Measurements from ENCODE around the gene ZNF705A.
"Not testable (repeated sequence)": the region's sequence is repeated elsewhere in the genome, so short reads cannot be mapped to it uniquely, and the experiment has no call there.

Gene ZNF705A

DNA sequence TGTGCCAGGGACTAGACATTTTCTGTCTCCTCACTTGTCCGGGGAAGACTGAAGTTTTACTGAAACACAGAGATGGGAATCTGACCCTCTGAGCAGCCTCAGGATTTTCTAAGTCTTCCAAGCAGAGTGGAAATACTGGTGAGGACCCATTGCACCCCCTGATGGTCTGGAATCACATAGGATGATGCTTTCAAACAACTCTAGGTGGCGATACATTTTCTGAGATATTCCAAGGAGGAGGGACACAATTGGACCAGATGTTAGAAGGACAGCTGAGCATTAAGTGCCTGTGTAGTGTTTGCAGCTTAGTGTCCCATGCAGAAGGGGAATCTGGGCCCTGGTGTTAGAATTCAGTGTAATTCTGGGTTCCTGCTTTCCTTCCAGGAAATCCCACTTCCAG lies 31.3 kb downstream of the ZNF705A start:
- not testable (repeated sequence) for H3K4me2 ChIP-seq

DNA sequence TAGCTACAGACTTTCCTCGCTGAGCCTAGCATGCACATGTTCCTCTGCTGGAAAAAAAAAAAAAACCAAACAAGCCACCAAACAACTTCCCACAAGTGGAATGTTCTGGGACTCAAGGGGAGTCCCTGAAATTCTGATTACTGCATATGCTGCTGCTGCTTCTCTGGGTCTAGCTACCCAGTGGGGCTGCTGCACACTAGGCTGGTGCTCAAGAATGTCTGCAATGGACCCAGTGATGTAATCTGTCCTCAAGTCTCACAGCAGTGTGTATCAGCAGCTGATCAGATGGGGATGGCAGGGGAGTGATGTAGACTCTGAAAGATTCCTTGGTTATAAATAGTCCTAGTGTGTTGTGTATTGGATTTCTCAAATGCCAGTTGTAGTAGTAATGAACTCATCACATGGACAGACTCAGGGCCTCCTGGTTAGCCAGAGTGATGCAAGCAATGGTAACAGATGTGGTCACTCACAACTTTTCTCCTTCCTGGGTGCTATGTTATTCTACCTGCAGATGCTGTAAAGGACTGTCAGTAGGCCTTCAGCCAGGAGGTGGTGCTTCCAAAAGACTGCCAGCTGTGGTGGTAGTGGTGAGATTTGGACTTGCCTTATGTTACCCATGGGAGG lies 41.0 kb downstream of the ZNF705A start:
- H3K27ac ChIP-seq; H3K27me3 ChIP-seq; H3K4me2 ChIP-seq; H4K20me1 ChIP-seq; H3K9ac ChIP-seq; H3K4me3 ChIP-seq; H3K36me3 ChIP-seq; H3K9me3 ChIP-seq (replicated peaks in 1 of 11); H3K4me1 ChIP-seq: not testable (repeated sequence)

More for the DNA sequence above, 31.3 kb downstream of the ZNF705A start:
- H3K4me1 ChIP-seq; H3K4me3 ChIP-seq; H4K20me1 ChIP-seq; H3K27ac ChIP-seq; H3K36me3 ChIP-seq; H3K9ac ChIP-seq; H3K9me3 ChIP-seq (replicated peaks in 1 of 11); H3K27me3 ChIP-seq: not testable (repeated sequence)

DNA sequence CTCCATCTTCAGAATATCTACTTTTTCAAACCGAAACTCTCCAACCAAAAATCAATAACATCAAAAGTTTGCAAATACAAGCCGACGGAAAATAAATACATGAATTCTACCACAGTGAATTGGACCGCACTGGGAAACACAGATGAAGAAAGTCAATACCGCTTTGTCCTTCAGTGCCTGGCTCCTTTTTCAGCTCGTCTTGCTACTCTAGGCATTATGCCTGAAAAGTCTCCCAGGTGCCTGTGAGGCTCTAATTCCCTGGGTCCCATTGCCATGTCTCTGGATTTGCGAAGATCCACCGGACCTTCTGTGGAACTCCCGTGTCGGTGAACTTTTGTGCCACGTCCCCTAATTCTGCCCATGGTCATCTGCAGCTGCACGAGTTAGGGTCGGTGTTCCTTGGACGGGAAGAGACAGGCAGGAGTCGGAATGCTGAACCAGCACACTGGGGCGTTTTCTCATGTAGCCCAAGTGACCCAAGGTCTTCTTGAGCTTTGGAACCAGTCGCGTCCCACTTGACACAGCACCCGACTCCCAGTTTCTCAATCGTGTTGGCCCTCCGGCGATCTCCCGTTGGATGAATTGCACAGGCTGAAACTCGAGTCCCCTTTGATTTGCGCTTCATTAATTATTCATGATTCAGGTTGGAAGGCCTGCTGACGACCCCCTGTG lies 62.0 kb downstream of the ZNF705A start:
- not testable (repeated sequence) for H3K9me3 ChIP-seq (replicated peaks in 1 of 11); H3K27me3 ChIP-seq; H3K4me1 ChIP-seq; H3K9ac ChIP-seq; H4K20me1 ChIP-seq; H3K4me2 ChIP-seq; H3K4me3 ChIP-seq; H3K27ac ChIP-seq; H3K36me3 ChIP-seq

DNA sequence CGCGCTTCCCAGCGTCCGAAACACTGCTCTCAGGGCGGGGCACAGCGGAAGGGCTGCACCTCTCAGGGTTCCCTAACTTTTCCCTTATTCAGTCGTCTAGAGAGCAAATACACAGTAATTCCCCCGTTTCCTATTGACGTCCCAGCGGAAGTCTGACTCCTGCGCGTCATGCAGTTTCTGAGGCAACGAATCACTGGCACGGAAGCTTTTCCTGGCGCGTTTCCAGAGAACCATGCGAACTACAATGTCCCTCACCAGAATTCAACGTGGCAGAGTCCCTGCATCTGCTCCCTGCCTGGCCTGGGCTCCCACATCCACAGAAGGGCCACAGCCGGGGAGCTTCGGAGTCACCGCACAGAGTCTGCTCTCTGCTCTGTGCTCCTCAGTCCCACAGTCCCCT lies 64.6 kb downstream of the ZNF705A start:
- H3K9ac ChIP-seq; H4K20me1 ChIP-seq; H3K4me3 ChIP-seq; H3K4me2 ChIP-seq; H3K27ac ChIP-seq; H3K4me1 ChIP-seq; H3K36me3 ChIP-seq; H3K9me3 ChIP-seq (replicated peaks in 1 of 11); H3K27me3 ChIP-seq: not testable (repeated sequence)

DNA sequence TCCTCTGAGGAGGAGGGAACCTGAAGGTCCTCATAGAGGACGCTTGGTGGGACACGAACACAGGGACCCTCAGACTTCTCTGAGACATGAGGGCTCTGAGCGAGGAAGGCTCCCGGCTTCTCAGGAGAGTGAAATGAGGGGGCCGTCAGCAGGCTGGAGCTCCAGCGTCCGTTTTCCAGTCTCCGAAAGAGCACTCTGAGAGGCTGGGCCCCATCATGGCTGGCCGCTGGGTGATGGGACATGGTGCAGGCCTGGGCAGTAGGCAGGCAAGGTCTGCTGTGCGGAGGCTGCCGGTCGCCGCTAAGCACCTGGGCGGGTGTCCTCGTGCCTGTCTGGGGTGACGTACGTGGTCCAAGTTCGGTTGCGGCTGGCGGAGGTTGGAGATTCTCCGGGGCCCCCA lies 65.0 kb downstream of the ZNF705A start:
- not testable (repeated sequence) for H3K27me3 ChIP-seq; H3K4me3 ChIP-seq; H4K20me1 ChIP-seq; H3K27ac ChIP-seq; H3K36me3 ChIP-seq; H3K9me3 ChIP-seq (replicated peaks in 1 of 11); H3K9ac ChIP-seq; H3K4me1 ChIP-seq; H3K4me2 ChIP-seq

DNA sequence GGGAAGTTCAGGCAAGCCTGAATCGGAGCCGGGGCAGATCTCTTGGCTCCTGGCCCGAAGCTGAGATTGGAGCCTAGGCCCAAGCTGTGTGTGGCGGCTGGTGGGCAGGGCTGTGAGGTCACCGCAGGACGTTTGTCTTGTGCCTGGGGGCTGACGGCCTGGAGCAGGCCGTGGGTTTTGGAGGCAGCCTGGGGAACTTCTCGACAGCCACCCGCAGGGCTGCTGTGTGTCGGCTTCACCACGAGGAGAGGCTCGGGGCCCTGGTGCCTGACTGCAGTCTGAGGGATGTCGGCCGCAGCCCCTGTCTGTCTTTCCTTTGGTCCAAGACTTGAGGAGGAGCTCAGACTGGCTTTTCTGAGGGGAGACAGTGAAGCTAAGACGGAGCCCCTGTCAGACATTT lies 65.5 kb downstream of the ZNF705A start:
- not testable (repeated sequence) for H4K20me1 ChIP-seq; H3K4me2 ChIP-seq; H3K27me3 ChIP-seq; H3K27ac ChIP-seq; H3K9me3 ChIP-seq (replicated peaks in 1 of 11); H3K9ac ChIP-seq; H3K36me3 ChIP-seq; H3K4me3 ChIP-seq
- peaks cover 6 to 11% (median 10%) of the 10 kb centered on the region in 10 experiments; a peak in 19 of 20 replicates for H3K4me1 ChIP-seq

DNA sequence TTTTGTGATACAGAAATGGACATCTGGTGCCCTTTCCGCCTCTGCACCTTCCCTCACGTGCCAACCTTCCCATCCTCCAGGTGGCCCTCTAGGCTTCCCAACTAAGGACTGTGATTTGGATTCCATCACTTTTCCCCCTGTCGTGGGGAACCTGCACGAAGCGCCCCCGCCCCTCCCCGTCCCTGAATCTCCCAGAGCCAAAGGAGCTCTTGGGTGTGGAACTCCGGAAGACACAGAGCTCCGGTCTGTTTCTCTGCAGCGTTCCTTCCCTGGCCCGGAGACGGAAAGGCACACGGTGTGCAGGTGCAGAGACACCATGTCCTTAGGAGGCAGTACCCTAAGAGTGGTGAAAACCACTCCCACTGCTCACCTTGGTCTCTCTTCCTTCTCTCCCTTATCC lies 66.8 kb downstream of the ZNF705A start:
- not testable (repeated sequence) for H3K27ac ChIP-seq; H3K36me3 ChIP-seq; H3K4me2 ChIP-seq; H4K20me1 ChIP-seq; H3K9me3 ChIP-seq (replicated peaks in 1 of 11); H3K27me3 ChIP-seq; H3K9ac ChIP-seq; H3K4me3 ChIP-seq
- H3K4me1 ChIP-seq: peaks cover 12 to 20% (median 17%) of the 10 kb centered on the region in 10 experiments; a peak in 19 of 20 replicates

DNA sequence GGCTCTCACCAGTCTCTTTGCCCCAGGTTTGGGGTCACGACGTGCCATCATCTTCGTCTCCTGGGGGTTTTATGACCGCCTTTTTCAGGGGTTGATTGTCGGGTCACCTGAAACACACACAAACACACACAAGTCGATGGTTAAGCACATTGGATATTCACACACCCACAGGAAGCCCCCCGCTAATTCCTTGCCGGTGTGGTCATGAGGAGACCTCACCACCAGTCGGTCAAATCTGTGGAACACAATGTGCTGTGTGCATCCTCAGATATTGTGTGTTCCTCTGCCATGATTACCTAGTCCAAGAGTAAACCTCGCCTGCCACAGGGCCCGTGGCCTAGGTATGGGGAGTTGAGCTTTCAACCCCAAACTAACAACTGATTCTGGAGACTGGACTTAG lies 68.0 kb downstream of the ZNF705A start:
- not testable (repeated sequence) for H4K20me1 ChIP-seq; H3K9ac ChIP-seq; H3K4me3 ChIP-seq; H3K4me2 ChIP-seq; H3K9me3 ChIP-seq (replicated peaks in 1 of 11); H3K27ac ChIP-seq; H3K27me3 ChIP-seq; H3K36me3 ChIP-seq
- H3K4me1 ChIP-seq: peaks cover 12 to 25% (median 17%) of the 10 kb centered on the region in 10 experiments; a peak in 19 of 20 replicates

DNA sequence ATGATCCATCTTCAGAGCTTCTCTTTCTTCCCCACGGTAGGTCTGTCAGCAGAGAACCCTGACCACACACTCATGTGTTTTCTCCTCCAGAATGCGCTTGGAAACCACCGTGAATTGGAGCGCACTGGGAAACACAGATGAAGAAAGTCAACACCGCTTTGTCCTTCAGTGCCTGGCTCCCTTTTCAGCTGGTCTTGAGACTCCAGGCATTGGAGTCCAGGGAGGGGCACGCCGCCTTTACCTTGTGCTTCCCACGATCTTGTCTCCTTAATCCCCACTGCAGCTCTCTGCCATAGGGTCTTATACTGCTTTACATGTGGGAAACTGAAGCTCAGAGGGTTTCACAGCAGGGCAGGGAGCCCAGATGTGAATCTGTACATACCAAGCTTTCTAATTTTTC lies 69.5 kb downstream of the ZNF705A start:
- no peaks in the 10 kb centered on the region for H3K27me3 ChIP-seq
- 0 out of 22 replicates have a peak overlapping the region, but pooled peaks of 1 of the 11 experiments have one; percentile 68 for H3K9ac ChIP-seq
- TF ChIP-seq Cebpa-rat (IDR thresholded peaks at IDR 0.05): no peak
- no peaks in the 10 kb centered on the region for H3K36me3 ChIP-seq
- peak overlapping the region in 10 of 11 experiments; percentile 80 to 90 (median 86); a peak in 13 of 22 replicates for H3K4me2 ChIP-seq
- peak overlapping the region in 2 of 11 experiments; percentile 44 to 70; a peak in 1 of 22 replicates for H3K27ac ChIP-seq
- no peaks in the 10 kb centered on the region for H3K9me3 ChIP-seq (replicated peaks in 1 of 11)
- peaks cover 13 to 27% (median 19%) of the 10 kb centered on the region in 10 experiments; a peak in 19 of 20 replicates for H3K4me1 ChIP-seq
- H3K4me3 ChIP-seq: no peak overlapping the region
- peaks cover 0 to 5% (median 0%) of the 10 kb centered on the region in 11 experiments; a peak in 1 of 22 replicates for H4K20me1 ChIP-seq

DNA sequence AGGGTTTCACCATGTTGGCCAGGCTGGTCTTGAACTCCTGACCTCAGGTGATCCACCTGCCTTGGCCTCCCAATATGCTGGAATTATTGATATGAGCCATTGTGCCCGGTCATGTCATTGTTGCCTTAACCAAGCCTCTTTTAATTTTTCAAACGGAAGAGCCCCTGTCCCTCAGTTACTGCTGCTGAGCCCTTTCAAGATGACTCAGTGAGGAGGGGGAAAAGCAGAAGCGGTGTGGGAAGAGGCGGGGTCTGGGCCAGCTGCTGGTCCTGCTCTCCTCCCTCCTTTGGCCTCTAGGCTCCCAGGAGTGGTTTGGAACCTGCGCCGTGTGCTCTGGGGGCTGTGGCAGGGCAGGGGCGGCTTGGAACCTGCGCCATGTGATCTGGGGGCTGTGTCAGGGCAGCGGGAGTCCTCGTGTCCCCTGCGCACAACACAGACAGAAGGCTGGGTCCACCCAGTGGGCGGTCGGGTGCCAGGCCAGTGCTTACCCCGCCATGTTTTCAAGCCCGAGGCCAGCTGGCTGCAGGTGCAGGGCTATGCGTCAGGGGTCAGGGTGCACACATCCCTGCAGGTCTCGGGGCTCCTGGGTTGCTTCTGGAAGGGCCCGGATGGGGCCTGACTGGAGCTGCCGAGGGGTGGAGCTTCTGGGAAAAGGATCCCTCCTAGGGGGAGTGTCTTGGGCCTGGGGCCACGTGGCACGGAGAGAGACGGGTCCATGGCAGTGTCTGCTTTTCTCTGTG lies 70.3 kb downstream of the ZNF705A start, which contains the start of gene FAM90A1:
Gene FAM90A1 (minus strand): TSS at position 627 of the 740 bp plus-strand sequence. CDS start 2,786 bp downstream, outside the sequence.
- H3K4me2 ChIP-seq: peak within 1 kb of the TSS; percentile 80 to 90 (median 87)
- peak within 1 kb of the TSS in 10 of 11 experiments; percentile 34 to 70 (median 64); a peak in 20 of 22 replicates for H3K27ac ChIP-seq
- peaks cover 17 to 33% (median 27%) of the 10 kb centered on the region in 10 experiments for H3K4me1 ChIP-seq
- not testable (repeated sequence) for H3K36me3 ChIP-seq; H3K27me3 ChIP-seq; H3K9me3 ChIP-seq (replicated peaks in 1 of 11); H4K20me1 ChIP-seq
- peak within 1 kb of the TSS; percentile 47 to 77 (median 68); a peak in 19 of 22 replicates for H3K9ac ChIP-seq
- H3K4me3 ChIP-seq: peak within 1 kb of the TSS; percentile 49 to 70 (median 60)

DNA sequence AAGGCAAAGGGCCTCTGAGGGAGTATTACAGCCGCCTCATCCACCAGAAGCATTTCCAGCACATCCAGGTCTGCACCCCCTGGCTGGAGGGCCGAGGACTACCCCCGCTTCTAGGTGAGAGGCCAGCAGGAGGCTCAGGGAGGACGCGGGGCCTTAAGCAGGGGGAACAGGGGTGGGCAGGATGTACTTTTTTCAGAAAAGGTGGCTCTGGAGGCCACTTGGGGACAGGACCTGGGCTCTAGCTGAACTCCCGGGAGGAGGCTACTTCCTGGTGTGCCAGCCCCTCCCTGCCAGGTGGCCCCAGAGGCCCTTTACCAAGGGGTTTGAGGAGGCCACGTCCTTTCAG lies 70.9 kb downstream of the ZNF705A start:
- H3K4me2 ChIP-seq: peak overlapping the region; percentile 80 to 90 (median 87)
- H3K9ac ChIP-seq: peak overlapping the region; percentile 47 to 77 (median 68); a peak in 19 of 22 replicates
- H4K20me1 ChIP-seq: peaks cover 0 to 15% (median 7%) of the 10 kb centered on the region in 11 experiments; a peak in 6 of 22 replicates
- peak overlapping the region in 10 of 11 experiments; percentile 34 to 70 (median 64); a peak in 20 of 22 replicates for H3K27ac ChIP-seq
- H3K27me3 ChIP-seq; H3K36me3 ChIP-seq; H3K9me3 ChIP-seq (replicated peaks in 1 of 11): not testable (repeated sequence)
- peak overlapping the region; percentile 49 to 70 (median 60) for H3K4me3 ChIP-seq
- H3K4me1 ChIP-seq: peaks cover 17 to 33% (median 27%) of the 10 kb centered on the region in 10 experiments

DNA sequence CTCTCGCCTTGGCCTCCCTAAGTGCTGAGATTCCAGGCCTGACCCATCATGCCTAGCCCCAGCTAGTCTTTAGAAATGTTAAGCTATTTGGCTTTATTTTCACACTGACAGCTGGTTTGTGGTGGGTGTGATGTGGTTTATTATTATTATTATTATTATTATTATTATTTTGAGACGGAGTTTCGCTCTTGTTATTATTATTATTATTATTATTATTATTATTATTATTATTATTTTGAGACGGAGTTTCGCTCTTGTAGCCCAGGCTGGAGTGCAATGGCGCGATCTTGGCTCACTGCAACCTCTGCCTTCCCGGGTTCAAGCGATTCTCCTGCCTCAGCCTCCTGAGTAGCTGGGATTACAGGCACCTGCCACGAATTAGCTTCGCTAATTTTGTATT lies 71.8 kb downstream of the ZNF705A start:
- not testable (repeated sequence) for H3K27me3 ChIP-seq; H3K4me3 ChIP-seq; H3K36me3 ChIP-seq; H3K27ac ChIP-seq; H3K9ac ChIP-seq; H3K9me3 ChIP-seq (replicated peaks in 1 of 11)
- peaks cover 0 to 24% (median 8%) of the 10 kb centered on the region in 11 experiments; a peak in 6 of 22 replicates for H4K20me1 ChIP-seq
- H3K4me1 ChIP-seq: peaks cover 17 to 33% (median 27%) of the 10 kb centered on the region in 10 experiments
- H3K4me2 ChIP-seq: 0 out of 22 replicates have a peak overlapping the region, but pooled peaks of 1 of the 11 experiments have one; percentile 25

DNA sequence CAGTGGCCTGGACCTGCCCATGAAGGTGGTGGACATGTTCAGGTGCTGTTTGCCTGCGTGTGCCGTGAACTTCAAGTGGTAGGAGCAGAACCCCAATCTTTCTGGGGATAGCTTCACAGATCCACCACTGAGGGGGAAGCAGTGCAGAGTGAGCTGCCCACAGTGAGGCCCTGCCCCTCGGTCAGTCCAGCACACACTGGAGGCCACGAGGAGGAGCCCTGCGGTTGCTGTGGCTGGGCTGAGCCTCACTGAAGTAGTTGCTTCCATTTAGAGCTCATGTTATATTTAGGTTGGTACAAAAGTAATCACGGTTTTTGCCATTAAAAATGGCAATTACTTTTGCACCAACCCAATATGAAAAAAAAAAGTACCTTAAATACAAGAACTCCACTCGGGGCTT lies 72.7 kb downstream of the ZNF705A start:
- H3K27ac ChIP-seq; H3K27me3 ChIP-seq; H3K36me3 ChIP-seq; H3K9ac ChIP-seq; H3K9me3 ChIP-seq (replicated peaks in 1 of 11); H3K4me3 ChIP-seq: not testable (repeated sequence)
- peak overlapping the region in 3 of 11 experiments; percentile 12 to 25 (median 23); a peak in 2 of 22 replicates for H3K4me2 ChIP-seq
- H3K4me1 ChIP-seq: peaks cover 17 to 33% (median 27%) of the 10 kb centered on the region in 10 experiments
- peaks cover 0 to 24% (median 8%) of the 10 kb centered on the region in 11 experiments; a peak in 7 of 22 replicates for H4K20me1 ChIP-seq

Data from BLaER1 treated with 17β-estradiol and CSF1 and Interleukin-3, amounts not matched to agents 10 nM and 100 nM (cell line).